Brain microvascular endothelial cell (primary cell): ENCODE results near the gene CLDND1.

Source experiments
- DNase-seq: peaks from one replicate; pipeline ENCODE4 v3.0.0-alpha.2; 2020
- H3K27ac ChIP-seq: fragments of 250-450 bp; sonication (Bioruptor Pico); 2 replicates; pipeline ENCODE4 v1.5.1; 2020; ENCODE audit warnings: mild to moderate bottlenecking, moderate library complexity
- H3K27me3 ChIP-seq: fragments of 250-450 bp; sonication (Bioruptor Pico); replicated peaks from 2 replicates; pipeline ENCODE4 v1.5.1; 2020; ENCODE audit warnings: mild to moderate bottlenecking
- H3K36me3 ChIP-seq: fragments of 250-450 bp; sonication (Bioruptor Pico); replicated peaks from 2 replicates; pipeline ENCODE4 v1.5.1; 2020; ENCODE audit warnings: mild to moderate bottlenecking
- H3K4me3 ChIP-seq: 2 replicates; pipeline ENCODE4 v1.5.1; 2011; ENCODE audit warnings: low read depth, mild to moderate bottlenecking, control low read depth, low read length, moderate library complexity
- CTCF ChIP-seq: IDR thresholded peaks from 2 replicates; pipeline ENCODE4 v1.5.1; 2011; ENCODE audit warnings: low read depth, mild to moderate bottlenecking, moderate library complexity, low read length, control low read depth, inconsistent platforms; ENCODE audit errors: missing control alignments
- in situ Hi-C: cut with HindIII; loops from 2 replicates; pipeline ENCODE4 v1.10.0; 2017; ENCODE audit warnings: low sequenced_read_pairs, low pct_ligation_motif_present

The CLDND1 gene

DNA sequence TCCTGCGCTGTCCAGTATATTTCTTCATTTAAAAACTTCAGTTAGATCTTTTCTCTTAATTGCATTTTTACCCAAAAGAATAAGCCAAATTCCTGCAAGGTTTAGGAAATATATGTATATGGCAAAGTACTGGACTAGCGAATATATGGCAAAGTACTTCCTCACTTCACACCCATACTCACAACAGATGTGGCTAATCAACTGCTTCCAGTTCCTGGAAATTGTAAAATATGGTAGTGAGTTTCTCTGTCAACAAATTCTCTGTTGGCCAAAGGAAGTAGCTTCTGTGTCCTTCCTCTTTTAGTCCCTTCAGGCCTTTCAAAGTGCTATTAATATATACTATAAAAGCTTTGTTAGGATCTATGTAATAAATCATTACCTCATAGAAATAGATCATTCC, 31.1 kb upstream of the CLDND1 start:
- no peak for TF ChIP-seq CTCF
- Histone ChIP-seq H3K4me3 (no peak overlapping the region), H3K27me3 (peaks cover 2% of the 10 kb centered on the region), H3K36me3 (no peaks in the 10 kb centered on the region), H3K27ac (no peak overlapping the region)
- in situ Hi-C loops = no loop called here
- no peak for DNase-seq

DNA sequence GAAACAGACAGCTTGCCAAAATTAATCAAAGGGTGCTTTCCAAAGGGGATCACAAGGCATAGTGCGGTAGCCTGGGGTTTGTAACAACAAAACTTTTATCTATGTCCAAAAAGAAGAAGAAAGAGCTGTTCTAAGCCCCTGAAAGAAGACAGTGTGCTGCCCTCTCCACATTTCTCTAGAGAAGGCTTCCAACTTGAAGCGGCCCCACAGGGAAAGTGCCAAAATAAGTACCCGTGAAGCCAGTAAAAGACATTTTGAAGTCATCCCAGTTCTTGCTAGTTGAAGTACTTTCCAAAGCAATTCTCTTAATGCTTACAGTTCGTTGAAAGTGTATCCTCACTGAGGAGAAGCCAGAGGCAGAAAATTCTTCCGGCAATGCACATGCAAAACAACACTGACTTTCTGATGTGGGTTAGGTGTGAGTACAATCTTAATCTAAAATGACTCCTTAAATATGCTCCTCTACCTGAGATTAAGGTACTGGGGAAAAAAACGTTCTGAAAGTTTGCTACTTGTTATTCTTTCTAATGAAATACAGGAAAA, 30.4 kb upstream of the CLDND1 start:
- TF ChIP-seq CTCF = no peak
- H3K4me3 ChIP-seq = no peak overlapping the region
- peaks cover 2% of the 10 kb centered on the region for H3K27me3 ChIP-seq
- H3K36me3 ChIP-seq = no peaks in the 10 kb centered on the region
- in situ Hi-C loops = no loop called here
- DNase-seq = no peak
- H3K27ac ChIP-seq = no peak overlapping the region

DNA sequence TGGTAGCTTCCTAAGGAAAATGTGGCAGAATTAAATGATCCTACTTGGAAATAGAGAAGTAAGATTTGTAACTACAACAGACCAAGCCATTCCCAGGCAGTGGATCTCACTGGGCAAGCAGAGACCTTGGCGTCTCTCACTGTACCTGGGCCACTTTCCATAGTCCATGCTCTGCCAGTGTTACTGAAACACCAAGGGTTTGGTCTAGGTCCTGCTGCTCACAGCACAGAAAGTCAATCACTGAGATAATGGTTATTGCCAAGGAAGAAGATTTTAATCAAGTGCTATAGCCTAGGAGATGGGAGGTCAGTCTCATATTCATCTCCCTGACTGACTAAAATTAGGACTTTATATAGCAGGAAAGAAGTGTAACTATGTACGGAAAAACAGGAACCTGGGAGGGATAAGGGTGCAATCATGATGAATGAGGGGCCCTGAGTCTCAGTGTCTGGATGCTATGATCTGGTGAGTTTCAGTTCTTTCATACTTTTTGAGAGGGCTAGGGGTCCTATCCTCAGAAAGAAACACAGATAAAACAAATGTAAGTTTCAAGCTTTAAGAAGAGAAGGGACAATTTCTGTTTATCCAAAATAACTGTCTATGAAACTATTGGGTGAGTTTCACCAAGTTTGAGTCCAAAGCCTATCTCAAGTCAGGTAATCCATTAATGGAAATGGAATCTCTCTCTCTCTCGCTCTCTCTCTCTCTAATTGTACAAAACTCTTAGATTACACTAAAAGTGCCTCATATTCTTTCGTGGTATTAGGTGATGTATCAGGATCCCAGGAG, 29.7 kb upstream of the CLDND1 start:
- peaks cover 2% of the 10 kb centered on the region for H3K27me3 ChIP-seq
- in situ Hi-C loops = no loop called here
- no peak overlapping the region for H3K27ac ChIP-seq
- no peak overlapping the region for H3K4me3 ChIP-seq
- TF ChIP-seq CTCF = no peak
- DNase-seq = no peak
- no peaks in the 10 kb centered on the region for H3K36me3 ChIP-seq

- H3K27me3 ChIP-seq = peaks cover 2% of the 10 kb centered on the region
- no peak for TF ChIP-seq CTCF
- no peak overlapping the region for H3K27ac ChIP-seq
- in situ Hi-C loops = no loop called here
- DNase-seq = no peak
- no peak overlapping the region for H3K4me3 ChIP-seq
- no peaks in the 10 kb centered on the region for H3K36me3 ChIP-seq
Measured at GRCh38 chr3:98551754-98552153, 29.1 kb upstream of the CLDND1 start.

GRCh38 chr3:98551236-98551635, 28.5 kb upstream of the CLDND1 start:
- Histone ChIP-seq H3K4me3 (no peak overlapping the region), H3K36me3 (no peaks in the 10 kb centered on the region), H3K27me3 (peaks cover 2% of the 10 kb centered on the region), H3K27ac (no peak overlapping the region)
- no peak for DNase-seq
- no peak for TF ChIP-seq CTCF
- in situ Hi-C loops = no loop called here
